Trophoblast cell (in vitro differentiated cells and primary cell): Measurements from ENCODE around the gene PLEKHG7.

Experiments used
- DNase-seq, 2 donors: peaks; one replicate each; pipeline ENCODE4 v3.0.0-alpha.2; 2016
- H2AFZ ChIP-seq: 2 replicates; pipeline ENCODE4 v1.6.1; 2013; ENCODE audit warnings: low read length, moderate library complexity, mild to moderate bottlenecking; ENCODE audit not compliant: insufficient read depth, poor library complexity
- H2AK5ac ChIP-seq: 2 replicates; pipeline ENCODE4 v1.6.1; 2013; ENCODE audit warnings: mild to moderate bottlenecking, low read length
- H2BK120ac ChIP-seq: 2 replicates; pipeline ENCODE4 v1.6.1; 2013; ENCODE audit warnings: low read length, mild to moderate bottlenecking, moderate library complexity; ENCODE audit not compliant: insufficient read depth, poor library complexity
- H2BK12ac ChIP-seq: 2 replicates; pipeline ENCODE4 v1.6.1; 2013; ENCODE audit warnings: mild to moderate bottlenecking, low read length, moderate library complexity
- H2BK5ac ChIP-seq: 2 replicates; pipeline ENCODE4 v1.6.1; 2013; ENCODE audit warnings: low read length, low read depth, moderate library complexity, mild to moderate bottlenecking; ENCODE audit not compliant: poor library complexity
- H3K14ac ChIP-seq: 2 replicates; pipeline ENCODE4 v1.6.1; 2013; ENCODE audit warnings: mild to moderate bottlenecking, low read length
- H3K18ac ChIP-seq: 2 replicates; pipeline ENCODE4 v1.6.1; 2013; ENCODE audit warnings: mild to moderate bottlenecking, low read length
- H3K23ac ChIP-seq: 2 replicates; pipeline ENCODE4 v1.6.1; 2013; ENCODE audit warnings: low read length
- H3K27ac ChIP-seq: 2 replicates; pipeline ENCODE4 v1.5.1; 2013; ENCODE audit warnings: low read depth, mild to moderate bottlenecking, inconsistent platforms, low read length, moderate library complexity
- H3K27me3 ChIP-seq: 2 replicates; pipeline ENCODE4 v1.6.1; 2013; ENCODE audit warnings: inconsistent platforms, mild to moderate bottlenecking, low read length, moderate library complexity; ENCODE audit not compliant: insufficient read depth
- H3K36me3 ChIP-seq, 2 experiments: 1 replicate in 1 of 2; 2 replicates in 1 of 2; pipeline ENCODE4 v1.6.1; 2013; ENCODE audit warnings: low read length in 2 of 2, mild to moderate bottlenecking in 2 of 2, moderate library complexity in 1 of 2; ENCODE audit not compliant: insufficient read depth in 2 of 2, control insufficient read depth in 1 of 2
- H3K4ac ChIP-seq: 2 replicates; pipeline ENCODE4 v1.6.1; 2013; ENCODE audit warnings: low read depth, mild to moderate bottlenecking, low read length, moderate library complexity
- H3K4me1 ChIP-seq, 2 experiments: 1 replicate in 1 of 2; 2 replicates in 1 of 2; pipeline ENCODE4 v1.6.1; 2013; ENCODE audit warnings: low read length in 2 of 2, mild to moderate bottlenecking in 2 of 2, moderate library complexity in 1 of 2; ENCODE audit not compliant: insufficient read depth in 2 of 2, control insufficient read depth in 1 of 2
- H3K4me2 ChIP-seq: 2 replicates; pipeline ENCODE4 v1.6.1; 2013; ENCODE audit warnings: inconsistent platforms, mild to moderate bottlenecking, low read length, moderate library complexity
- H3K4me3 ChIP-seq: 2 replicates; pipeline ENCODE4 v1.5.1; 2013; ENCODE audit warnings: mild to moderate bottlenecking, low read depth, low read length, inconsistent platforms
- H3K79me1 ChIP-seq: one replicate; pipeline ENCODE4 v1.6.1; 2013; ENCODE audit warnings: low read length
- H3K79me2 ChIP-seq: 2 replicates; pipeline ENCODE4 v1.6.1; 2013; ENCODE audit warnings: low read length, mild to moderate bottlenecking; ENCODE audit not compliant: control insufficient read depth, insufficient read depth, poor library complexity
- H3K9ac ChIP-seq: 2 replicates; pipeline ENCODE4 v1.6.1; 2013; ENCODE audit warnings: mild to moderate bottlenecking, low read length
- H3K9me3 ChIP-seq: 2 replicates; pipeline ENCODE4 v1.6.1; 2013; ENCODE audit warnings: low read depth, mild to moderate bottlenecking, control low read depth, inconsistent platforms, low read length; ENCODE audit not compliant: insufficient read depth
- H4K12ac ChIP-seq: 2 replicates; pipeline ENCODE4 v1.6.1; 2013; ENCODE audit warnings: low read depth, mild to moderate bottlenecking, low read length, moderate library complexity
- H4K8ac ChIP-seq: 2 replicates; pipeline ENCODE4 v1.6.1; 2013; ENCODE audit warnings: low read depth, mild to moderate bottlenecking, low read length, moderate library complexity
- H4K91ac ChIP-seq: one replicate; pipeline ENCODE4 v1.6.1; 2013; ENCODE audit warnings: low read depth, mild to moderate bottlenecking, low read length, moderate library complexity
- whole genome bisulfite sequencing: extraction: QIAGEN DNeasy Blood & Tissue Kit; methylation state at CpG from one replicate; pipeline ENCODE4 v1.1.7; 2013; ENCODE audit warnings: missing lambda C conversion rate; ENCODE audit not compliant: insufficient read length, insufficient coverage; ENCODE audit errors: extremely low coverage; 5-methylcytosine and 5-hydroxymethylcytosine counted together

PLEKHG7 gene

GRCh38 chr12:92732216-92732615 lies 29.4 kb downstream of the PLEKHG7 start:
- H2AK5ac ChIP-seq, result no peak overlapping the region
- no peak overlapping the region for H3K9ac ChIP-seq
- H4K91ac ChIP-seq, result no peak overlapping the region
- no peaks in the 10 kb centered on the region for H3K9me3 ChIP-seq
- no peaks in the 10 kb centered on the region for H3K27me3 ChIP-seq
- no peak overlapping the region for H3K14ac ChIP-seq
- no peak overlapping the region for H2BK120ac ChIP-seq
- H3K4ac ChIP-seq, result no peak overlapping the region
- H2BK12ac ChIP-seq, result no peak overlapping the region
- no peak overlapping the region for H4K8ac ChIP-seq
- H3K4me3 ChIP-seq, result no peak overlapping the region
- no peak overlapping the region for H3K27ac ChIP-seq
- no peaks in the 10 kb centered on the region for H3K79me1 ChIP-seq
- H3K4me1 ChIP-seq, result no peaks in the 10 kb centered on the region
- no peak overlapping the region for H3K18ac ChIP-seq
- H2BK5ac ChIP-seq, result no peak overlapping the region
- no peaks in the 10 kb centered on the region for H3K36me3 ChIP-seq
- H3K79me2 ChIP-seq, result no peaks in the 10 kb centered on the region
- no peak overlapping the region for H3K23ac ChIP-seq
- no peak overlapping the region for H4K12ac ChIP-seq
- no CpG with 5 or more reads among the region's 5 CpGs for WGBS
- DNase-seq, result no peak
- H3K4me2 ChIP-seq, result no peak overlapping the region
- H2AFZ ChIP-seq, result no peak overlapping the region

DNA sequence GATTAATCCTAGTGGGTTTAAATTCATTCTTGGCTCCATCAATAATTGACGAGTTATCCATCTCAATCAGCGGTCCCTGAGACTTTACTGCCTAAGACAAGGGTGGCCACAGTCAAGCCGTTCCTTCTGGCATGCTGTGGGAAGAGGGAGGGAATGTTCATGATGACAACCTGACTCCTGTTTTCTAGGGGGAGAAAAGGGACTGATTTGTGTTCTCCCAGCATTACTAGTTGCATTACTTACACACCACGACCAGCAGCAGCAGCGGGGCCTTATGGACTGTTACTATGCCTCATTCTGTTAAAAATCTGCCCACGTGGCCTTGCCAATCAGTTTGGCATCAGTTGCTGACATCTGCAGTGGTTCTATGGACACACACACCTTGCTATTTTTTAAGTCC lies 29.9 kb downstream of the PLEKHG7 start:
- Histone ChIP-seq H3K4ac (no peak overlapping the region), H2AFZ (no peak overlapping the region), H3K4me2 (no peak overlapping the region), H3K9me3 (no peaks in the 10 kb centered on the region), H3K79me1 (no peaks in the 10 kb centered on the region), H3K23ac (no peak overlapping the region), H3K79me2 (no peaks in the 10 kb centered on the region), H2BK120ac (no peak overlapping the region), H3K4me3 (no peak overlapping the region), H3K27me3 (no peaks in the 10 kb centered on the region), H3K18ac (no peak overlapping the region), H4K12ac (no peak overlapping the region), H3K27ac (no peak overlapping the region), H2AK5ac (no peak overlapping the region), H3K14ac (no peak overlapping the region), H3K4me1 (no peaks in the 10 kb centered on the region), H2BK12ac (no peak overlapping the region), H4K91ac (no peak overlapping the region), H2BK5ac (no peak overlapping the region), H3K36me3 (no peaks in the 10 kb centered on the region), H4K8ac (no peak overlapping the region), H3K9ac (no peak overlapping the region)
- no peak for DNase-seq
- no CpG with 5 or more reads among the region's 6 CpGs for WGBS

GRCh38 chr12:92733181-92733580 lies 30.4 kb downstream of the PLEKHG7 start:
- no peak overlapping the region for H3K14ac ChIP-seq
- no peak overlapping the region for H2BK12ac ChIP-seq
- H3K9me3 ChIP-seq, result no peaks in the 10 kb centered on the region
- no peaks in the 10 kb centered on the region for H3K27me3 ChIP-seq
- no peak overlapping the region for H3K18ac ChIP-seq
- H2BK5ac ChIP-seq, result no peak overlapping the region
- H3K27ac ChIP-seq, result no peak overlapping the region
- DNase-seq, result no peak
- H3K36me3 ChIP-seq, result no peaks in the 10 kb centered on the region
- no peak overlapping the region for H2BK120ac ChIP-seq
- no peak overlapping the region for H3K4me3 ChIP-seq
- H3K4ac ChIP-seq, result no peak overlapping the region
- H2AK5ac ChIP-seq, result no peak overlapping the region
- no CpG with 5 or more reads among the region's 6 CpGs for WGBS
- H4K8ac ChIP-seq, result no peak overlapping the region
- H3K23ac ChIP-seq, result no peak overlapping the region
- no peak overlapping the region for H3K9ac ChIP-seq
- no peaks in the 10 kb centered on the region for H3K79me2 ChIP-seq
- H2AFZ ChIP-seq, result no peak overlapping the region
- H3K4me2 ChIP-seq, result no peak overlapping the region
- no peaks in the 10 kb centered on the region for H3K79me1 ChIP-seq
- no peaks in the 10 kb centered on the region for H3K4me1 ChIP-seq
- no peak overlapping the region for H4K12ac ChIP-seq
- no peak overlapping the region for H4K91ac ChIP-seq

GRCh38 chr12:92733661-92734060 lies 30.9 kb downstream of the PLEKHG7 start:
- WGBS, result no CpG with 5 or more reads among the region's 3 CpGs

More at GRCh38 chr12:92733661-92734060, 30.9 kb downstream of the PLEKHG7 start:
- no peaks in the 10 kb centered on the region for H3K36me3 ChIP-seq
- no peak overlapping the region for H4K8ac ChIP-seq
- DNase-seq, result no peak
- no peak overlapping the region for H2AFZ ChIP-seq
- H3K27ac ChIP-seq, result no peak overlapping the region
- H2BK12ac ChIP-seq, result no peak overlapping the region
- H3K79me1 ChIP-seq, result no peaks in the 10 kb centered on the region
- no peak overlapping the region for H3K4me3 ChIP-seq
- H3K4me2 ChIP-seq, result no peak overlapping the region
- H3K23ac ChIP-seq, result no peak overlapping the region
- no peak overlapping the region for H3K9ac ChIP-seq
- no peak overlapping the region for H3K14ac ChIP-seq
- no peak overlapping the region for H3K4ac ChIP-seq
- H3K79me2 ChIP-seq, result no peaks in the 10 kb centered on the region
- no peaks in the 10 kb centered on the region for H3K4me1 ChIP-seq
- no peak overlapping the region for H2BK120ac ChIP-seq
- H2AK5ac ChIP-seq, result no peak overlapping the region
- H4K91ac ChIP-seq, result no peak overlapping the region
- H3K9me3 ChIP-seq, result no peaks in the 10 kb centered on the region
- H2BK5ac ChIP-seq, result no peak overlapping the region
- no peaks in the 10 kb centered on the region for H3K27me3 ChIP-seq
- no peak overlapping the region for H4K12ac ChIP-seq
- no peak overlapping the region for H3K18ac ChIP-seq
